Renal pelvis (tissue), 4 donors: Measurements from ENCODE around the gene POLR3B. TPM values are rescaled to one million over a fixed set of nuclear protein-coding genes. Genes with fewer than 3 reads are reported as not detected.
"Not testable (repeated sequence)": the region's sequence is repeated elsewhere in the genome, so short reads cannot be mapped to it uniquely, and the experiment has no call there.

ENCODE experiments used
- DNase-seq: peaks from one replicate; pipeline ENCODE4 v3.0.0-alpha.2; 2013
- polyA plus RNA-seq, 3 donors: library from polyadenylated mRNA; unstranded; fragments of 120-200 nt; gene quantifications; one replicate each; pipeline ENCODE4 v1.2.1, GENCODE V29; 2013; ENCODE audit not compliant: insufficient read length in 3 of 3

Gene POLR3B
- polyA plus RNA-seq, 3 donors: 15.4 to 16.4 (median 15.9) TPM

DNA sequence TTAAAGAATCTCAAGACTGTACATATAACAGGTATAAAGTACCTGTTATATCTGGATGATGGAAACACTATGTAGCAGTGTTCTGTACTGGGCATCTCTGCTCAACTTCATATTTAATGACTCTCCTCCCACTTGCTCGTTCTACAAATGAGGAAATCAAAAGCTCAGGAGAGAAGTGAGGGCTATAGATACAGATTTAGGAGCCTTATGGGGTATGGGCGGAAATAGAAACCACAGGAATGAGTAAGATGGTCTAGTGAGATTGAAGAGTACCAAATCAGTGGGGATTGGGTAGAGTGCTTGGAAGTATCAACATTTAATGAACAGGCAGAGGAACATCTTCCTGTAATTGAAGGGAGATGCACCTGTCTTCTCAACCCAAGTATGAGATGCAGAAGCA is 23.8 kb upstream of the POLR3B start:
- no peak for DNase-seq

DNA sequence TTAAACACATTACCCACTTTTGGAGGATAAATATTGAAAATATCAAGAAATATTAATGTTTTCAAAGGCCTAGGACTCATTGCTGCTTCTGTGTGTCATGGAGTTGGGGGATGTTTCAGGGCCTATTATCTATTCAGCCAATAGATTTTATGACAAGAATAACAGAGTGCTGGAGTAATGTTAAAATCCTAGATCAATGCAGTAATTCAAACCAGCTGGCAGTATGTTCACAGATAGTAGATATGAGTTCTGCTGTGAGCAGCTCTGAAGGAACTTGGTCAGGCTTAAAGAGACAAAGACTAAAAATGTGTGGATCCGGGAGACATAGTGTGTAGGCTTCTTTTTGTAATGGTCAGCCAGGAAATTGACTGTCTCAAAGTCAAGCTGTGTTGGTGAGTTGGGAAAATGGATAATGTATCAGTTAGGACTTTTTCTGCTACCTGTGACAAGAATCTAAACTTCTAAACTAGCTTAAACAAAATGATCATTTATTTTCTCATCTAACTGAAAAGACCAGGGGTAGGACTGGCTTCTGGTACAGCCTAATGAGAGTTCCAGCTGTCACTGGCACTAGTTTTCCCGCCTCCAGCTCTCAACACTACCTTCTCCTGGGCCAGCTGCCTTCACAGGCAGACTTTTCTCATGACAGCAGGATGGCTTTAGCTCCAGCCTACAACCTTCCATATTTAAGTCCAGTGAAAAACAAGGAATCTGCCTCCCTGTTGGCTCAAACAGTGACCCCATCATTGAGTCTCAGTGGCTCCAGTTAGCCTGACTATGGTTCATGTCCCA is 16.3 kb upstream of the POLR3B start:
- no peak for DNase-seq

DNA sequence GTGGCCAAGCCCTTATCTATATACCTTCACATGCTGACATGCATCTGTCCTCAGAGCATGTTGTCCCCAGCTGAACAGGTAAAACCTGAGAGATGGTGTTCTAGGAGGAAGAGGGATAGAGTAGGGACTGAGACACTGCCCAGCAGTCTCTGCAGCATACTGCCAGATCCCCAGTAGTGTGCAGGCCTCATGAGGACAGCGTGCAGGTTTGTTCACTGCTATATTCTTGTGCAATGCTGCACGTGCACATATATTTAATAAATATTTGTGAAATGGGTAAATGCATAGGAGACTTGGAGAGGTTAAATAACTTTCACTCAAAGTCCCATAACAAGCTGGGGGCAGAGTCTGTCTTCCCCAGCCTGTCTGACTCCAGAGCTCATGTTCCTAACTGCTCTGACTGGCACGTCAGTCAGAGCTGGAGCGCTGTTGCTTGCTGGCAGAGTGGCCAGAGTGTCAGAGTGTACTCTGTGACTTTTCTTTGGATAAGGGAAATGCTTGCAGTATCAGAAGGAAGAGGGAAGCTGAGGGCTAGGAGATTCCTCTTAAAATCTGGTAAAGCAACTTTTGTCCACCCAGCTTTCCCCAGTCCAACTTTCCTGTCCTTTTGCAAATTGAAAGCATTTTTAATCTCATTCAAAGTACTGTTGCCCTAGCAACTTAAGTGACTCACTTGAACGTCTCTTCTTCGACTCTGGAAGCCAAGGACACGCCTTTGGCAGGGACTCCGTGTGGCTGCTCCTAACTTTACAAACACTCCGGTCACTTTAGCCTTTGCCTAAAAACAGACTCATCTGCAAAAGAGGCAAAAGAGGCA is 14.9 kb upstream of the POLR3B start:
- no peak for DNase-seq

GRCh38 chr12:106343214-106343528 is 14.4 kb upstream of the POLR3B start:
- no peak for DNase-seq

- DNase-seq: no peak
Observed at GRCh38 chr12:106344131-106344530, 13.4 kb upstream of the POLR3B start.

- peak; percentile 53 for DNase-seq
Observed at GRCh38 chr12:106345746-106346145, 11.8 kb upstream of the POLR3B start.

DNA sequence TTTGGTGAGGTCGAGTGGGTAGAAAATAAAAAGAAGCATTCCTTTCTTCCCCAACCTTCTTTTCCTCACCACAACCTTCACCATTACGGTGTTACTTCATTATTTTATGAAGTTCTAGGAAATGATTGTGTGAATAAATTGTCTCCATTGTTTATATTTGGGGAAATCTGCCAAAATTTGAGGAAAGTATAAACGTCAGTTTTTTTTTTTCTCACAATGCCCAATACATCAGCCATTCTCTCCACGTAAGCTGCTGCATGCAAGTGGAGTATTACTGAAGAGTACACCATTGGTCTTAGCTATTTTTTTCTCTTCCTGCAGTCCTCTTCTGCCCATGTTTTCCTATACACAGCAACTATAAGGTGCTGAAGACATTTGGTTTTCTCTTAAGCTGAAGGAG is 9.1 kb upstream of the POLR3B start:
- DNase-seq: no peak

DNA sequence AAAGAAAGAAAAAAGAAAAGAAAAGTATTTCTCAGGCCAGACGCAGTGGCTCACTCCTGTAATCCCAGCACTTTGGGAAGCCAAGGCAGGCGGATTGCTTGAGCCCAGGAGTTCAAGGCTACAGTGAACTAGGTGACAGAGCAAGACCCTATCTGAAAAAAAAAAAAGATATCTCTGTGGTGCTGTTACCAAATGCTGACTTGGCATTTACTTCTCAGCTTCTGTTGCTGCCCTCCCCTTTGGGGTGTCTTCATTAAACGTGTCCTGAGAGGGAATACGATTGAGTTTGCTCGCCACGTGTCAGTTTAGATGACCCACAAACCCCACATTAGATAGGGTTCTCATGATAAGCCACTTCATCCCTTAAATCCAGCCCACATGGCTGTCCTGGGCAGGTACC is 4.4 kb upstream of the POLR3B start:
- DNase-seq: no peak

GRCh38 chr12:106358396-106359241 is 1.1 kb downstream of the POLR3B start:
- no peak for DNase-seq

DNA sequence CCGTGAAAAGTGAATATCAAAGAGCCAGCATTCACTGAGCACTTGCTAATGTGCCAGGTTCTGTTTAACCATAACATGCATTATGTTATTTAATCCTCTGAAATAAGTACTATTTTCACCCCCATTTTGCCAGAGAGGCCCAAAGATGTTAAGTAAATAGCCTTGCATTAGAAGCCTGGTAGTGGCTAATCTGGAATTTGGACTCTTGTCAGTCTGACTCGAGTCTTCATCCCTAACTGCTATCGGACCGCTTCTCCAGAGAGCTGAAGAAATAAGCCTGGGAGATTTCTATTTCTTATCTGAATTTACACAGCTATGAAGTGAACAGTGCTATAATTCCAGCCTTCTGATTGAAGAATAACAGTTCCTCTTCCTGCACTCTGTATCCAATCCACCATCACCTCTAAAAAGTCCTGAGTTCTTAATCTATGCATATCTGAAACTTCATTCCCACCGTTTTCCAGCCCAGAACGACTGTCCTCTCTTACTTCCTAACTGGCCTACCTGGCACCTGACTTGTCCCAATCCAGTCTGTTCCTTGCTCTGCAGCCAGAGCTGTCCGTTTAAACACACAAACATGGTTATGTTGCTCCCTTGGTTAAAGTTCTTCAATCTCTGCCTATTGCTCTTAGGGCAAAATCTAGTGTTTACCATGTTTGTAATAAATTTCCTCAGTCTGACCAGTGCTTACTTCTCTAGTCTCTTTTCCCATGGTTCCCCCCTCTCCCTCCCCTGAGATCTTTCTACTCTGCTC is 2.3 kb downstream of the POLR3B start:
- no peak for DNase-seq

DNA sequence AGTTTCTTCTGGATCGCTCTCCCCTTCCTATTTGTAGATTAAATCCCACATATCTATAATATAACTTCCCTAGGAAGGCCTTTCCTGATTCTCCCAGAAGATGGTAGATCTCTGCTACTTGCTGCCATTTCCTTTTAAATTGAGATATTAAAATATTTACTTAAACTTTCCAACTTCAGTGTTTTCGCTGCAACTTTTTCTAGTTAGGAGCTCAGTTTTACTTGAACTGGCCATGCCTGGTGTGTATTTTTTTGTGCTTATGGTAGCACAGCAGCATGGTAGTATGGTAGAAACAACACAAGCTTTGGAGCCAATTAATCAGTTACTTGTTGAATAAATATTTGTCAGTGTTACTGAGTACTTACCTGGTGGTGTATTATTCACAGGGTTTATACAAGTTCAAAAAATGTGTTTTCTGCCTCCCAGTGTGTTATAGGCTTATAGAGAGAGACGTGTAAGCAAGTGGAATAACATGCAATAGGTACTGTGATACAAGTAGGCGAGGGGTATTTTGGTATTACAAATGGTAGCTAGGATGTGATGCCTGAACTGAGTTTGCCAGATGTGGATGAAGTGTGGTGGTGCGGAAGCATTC is 2.9 kb downstream of the POLR3B start:
- no peak for DNase-seq

- no peak for DNase-seq
Observed at GRCh38 chr12:106362971-106363370, 5.4 kb downstream of the POLR3B start.

DNA sequence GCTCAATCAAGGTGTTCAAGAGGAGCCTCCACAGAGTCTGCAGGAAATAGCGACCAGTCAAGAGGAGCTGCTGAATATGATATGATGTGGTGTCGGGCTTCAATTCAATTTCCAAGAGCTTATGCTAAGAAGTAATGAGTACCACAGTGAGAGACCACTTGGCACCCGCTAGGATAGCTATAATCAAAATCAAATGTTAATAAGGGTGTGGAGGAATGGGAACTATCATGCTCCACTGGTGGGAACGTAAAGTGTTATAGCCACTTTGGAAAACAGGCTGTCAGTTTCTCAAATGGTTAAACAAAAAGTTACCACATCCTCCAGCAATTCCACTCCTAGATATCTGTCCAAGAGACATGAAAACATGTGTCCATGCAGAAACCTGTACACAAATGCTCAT is 6.7 kb downstream of the POLR3B start:
- DNase-seq: no peak

DNA sequence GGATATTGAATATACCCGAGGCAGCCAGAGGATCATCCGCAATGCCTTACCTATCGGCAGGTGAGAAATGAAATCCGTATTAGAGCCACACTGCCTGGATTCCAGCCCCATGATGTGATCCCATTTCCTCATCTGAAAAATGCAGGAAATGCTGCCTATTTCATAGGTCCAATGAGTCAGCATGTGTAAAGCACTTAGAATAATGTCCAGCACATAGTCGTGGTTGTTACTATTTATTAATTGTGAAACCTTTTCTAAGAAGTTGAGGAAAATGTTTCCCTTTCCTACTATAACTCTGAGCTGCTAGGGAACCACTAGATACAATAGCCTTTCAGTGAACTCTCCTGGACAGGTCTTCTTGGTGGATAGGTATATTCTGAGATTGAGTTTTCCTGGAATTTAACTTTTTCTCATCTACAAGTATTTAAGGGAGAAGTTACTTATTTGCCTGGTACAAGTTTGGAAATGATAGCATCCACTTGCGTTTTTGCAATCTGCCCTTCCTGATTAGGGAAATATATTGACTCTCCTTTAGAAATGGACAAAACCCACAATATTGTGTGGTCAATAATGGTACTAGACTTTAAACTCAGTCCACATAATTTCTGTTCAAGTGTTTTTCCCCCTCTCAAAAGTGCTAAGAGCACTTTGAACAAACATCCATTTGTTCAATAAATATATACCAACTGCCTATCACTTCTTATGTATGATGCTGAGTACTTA is 12.2 kb downstream of the POLR3B start:
- no peak for DNase-seq

DNA sequence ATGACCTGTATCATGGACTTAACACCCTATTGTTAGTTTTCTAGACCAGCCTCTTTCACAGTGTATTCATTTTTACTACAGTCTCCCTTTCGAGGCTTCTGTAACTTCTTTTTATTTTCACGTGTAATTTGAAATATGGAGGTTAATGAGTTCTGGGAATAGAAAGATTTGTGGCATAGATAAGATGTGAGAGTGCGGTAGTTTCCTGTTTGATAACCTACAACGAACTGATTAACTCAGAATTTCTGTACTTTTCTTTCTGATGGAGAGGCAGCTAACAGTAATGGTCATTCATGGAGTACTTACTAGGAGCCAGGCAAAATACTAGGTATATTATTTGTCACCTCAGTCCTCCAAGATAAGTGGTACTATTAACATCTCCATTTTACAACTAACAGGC is 21.2 kb downstream of the POLR3B start:
- DNase-seq: no peak

- DNase-seq: no peak
Observed at GRCh38 chr12:106380954-106381353, 23.4 kb downstream of the POLR3B start.

DNA sequence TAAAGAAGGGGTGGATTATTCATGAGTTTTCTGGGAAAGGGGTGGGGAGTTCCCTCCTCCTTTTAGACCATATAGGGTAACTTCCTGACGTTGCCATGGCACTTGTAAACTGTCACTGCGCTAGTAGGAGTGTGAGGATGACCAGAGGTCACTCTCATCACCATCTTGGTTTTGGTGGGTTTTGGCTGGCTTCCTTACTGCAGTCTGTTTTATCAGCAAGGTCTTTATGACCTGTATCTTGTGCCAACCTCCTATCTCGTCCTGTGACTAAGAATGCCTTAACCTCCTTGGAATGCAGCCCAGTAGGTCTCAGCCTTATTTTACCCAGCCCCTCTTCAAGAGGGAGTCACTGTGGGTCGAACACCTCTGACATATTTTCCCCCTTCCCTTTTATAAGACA is 24.3 kb downstream of the POLR3B start:
- DNase-seq: not testable (repeated sequence)

- DNase-seq: peak; percentile 42
Observed at GRCh38 chr12:106386813-106387535, 29.4 kb downstream of the POLR3B start.

DNA sequence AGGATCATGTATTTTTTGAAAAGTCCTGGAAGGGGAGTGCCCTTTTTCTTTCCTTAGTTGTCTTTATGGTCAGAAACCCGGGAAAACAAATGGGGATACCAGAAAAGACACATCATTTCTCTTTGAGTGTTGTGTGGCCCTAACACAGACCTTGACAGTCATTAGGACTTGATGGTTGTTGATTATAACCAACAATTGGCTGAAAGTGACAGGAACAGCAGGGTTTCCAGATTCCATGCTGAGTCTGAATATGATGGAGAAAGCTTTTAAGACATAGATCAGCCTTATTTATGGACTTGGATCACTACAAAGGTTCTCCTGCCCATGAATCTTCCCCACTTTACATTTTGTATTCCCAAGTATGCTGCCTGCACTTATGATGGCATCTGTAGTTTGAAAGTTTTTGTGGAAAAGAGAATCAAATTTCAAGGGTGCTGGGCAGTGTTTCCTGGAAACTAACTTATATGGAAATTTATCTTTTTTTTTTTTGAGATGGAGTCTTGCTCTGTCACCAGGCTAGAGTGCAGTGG is 30.4 kb downstream of the POLR3B start:
- DNase-seq: no peak

- no peak for DNase-seq
Observed at GRCh38 chr12:106389151-106389550, 31.6 kb downstream of the POLR3B start.
